ENCODE results near the gene RAB26.
A peak's percentile ranks its signal among the peaks of the same experiment; 100 is the strongest.
"Not testable (repeated sequence)": the region's sequence is repeated elsewhere in the genome, so short reads cannot be mapped to it uniquely, and the experiment has no call there.

The RAB26 gene

DNA sequence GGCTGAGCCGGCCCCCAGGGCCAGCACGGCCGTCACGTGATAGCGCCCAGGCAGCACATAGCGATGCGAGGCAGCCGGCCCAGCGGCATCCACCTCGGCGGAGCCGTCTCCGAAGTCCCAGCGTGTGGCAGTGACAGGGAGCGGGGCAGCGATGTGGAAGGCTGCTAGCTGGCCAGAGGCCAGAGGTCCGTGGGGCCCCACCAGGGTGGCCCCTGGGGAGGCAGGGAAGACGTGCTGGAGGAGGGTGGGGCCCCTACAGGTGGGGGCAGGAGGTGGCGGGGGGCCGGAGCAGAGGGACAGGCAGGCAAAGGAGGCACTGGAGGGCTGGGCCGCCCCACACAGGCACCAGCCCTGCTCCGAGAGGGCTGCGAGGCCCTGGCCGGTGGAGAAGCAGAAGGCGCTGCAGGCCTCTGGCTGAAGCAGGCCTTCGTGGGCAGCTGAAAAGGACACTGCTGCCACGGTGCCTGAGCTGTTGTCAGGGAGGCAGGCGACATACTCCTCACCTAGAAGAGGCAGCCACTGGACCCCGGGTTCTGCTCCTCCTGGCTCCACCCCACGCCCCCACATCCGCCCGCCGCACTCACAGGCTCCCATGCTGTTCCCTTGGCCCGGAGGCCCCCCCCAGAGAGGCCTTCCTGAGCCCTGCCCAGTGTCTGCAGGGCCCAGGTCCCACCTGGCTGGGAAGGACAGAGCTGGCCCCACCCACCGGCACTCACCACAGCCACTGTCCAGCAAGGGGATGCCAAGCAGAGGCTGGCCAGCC lies 30.3 kb upstream of the RAB26 start:
- DNase-seq, result not testable (repeated sequence)

DNA sequence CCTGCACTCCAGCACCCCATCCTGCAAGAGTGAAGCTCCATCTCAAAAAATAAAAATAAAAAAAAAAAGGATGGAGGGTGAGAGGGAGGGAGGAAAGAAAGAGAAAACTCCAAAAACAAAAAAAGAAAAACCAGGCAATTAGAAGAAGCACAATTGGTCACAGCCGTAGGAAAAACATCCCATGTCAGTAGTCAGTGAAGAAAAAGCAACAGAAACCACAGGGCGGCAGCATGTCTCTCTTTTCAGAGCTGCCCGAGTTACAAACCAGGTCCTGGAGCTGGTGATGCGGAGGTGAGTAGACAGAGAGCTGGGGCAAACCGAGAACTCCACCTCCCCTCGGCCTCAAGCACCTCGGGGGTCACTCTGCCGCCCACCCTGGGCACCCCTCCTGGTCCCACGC lies 27.1 kb upstream of the RAB26 start:
- DNase-seq, result peak; percentile 50

DNA sequence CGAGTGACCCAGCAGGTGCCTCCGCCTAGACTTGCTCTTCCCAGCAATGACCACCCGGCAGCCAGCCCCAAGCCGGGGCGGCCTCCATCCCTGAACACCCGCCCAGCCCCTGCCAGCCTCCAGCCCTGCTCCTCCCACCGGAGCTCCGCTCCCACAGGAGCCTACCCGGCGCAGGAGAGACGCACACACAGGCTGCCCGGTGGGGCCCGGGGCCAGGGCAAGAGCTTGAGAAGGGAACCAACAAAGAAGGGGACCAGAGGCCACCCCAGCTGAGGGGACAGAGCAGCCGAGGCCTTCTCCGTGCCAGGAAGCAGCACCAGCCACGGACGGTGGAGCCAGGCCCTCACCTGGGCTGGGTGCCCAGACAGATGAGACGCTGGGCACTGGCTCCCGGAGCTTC lies 26.6 kb upstream of the RAB26 start:
- DNase-seq, result no peak

DNA sequence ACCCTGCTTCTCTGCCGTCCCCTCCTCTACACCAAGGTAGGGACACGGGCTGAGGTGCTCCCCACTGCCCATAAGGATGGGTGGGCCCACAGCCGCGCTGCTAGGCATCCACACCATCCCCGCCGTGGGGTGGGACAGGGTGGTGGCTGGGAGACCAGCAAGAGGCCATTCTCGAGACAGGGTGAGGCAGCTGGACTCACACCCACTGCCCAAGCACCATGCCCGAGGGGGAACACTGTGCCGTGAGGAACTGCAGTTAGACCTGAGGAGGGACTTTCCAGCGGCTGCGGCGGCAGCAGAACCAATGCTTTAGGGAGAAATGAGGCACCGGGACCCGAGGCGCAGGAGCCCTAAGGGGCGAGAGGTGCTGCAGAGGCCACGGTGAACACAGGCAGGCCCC lies 26.0 kb upstream of the RAB26 start:
- no peak for DNase-seq

DNA sequence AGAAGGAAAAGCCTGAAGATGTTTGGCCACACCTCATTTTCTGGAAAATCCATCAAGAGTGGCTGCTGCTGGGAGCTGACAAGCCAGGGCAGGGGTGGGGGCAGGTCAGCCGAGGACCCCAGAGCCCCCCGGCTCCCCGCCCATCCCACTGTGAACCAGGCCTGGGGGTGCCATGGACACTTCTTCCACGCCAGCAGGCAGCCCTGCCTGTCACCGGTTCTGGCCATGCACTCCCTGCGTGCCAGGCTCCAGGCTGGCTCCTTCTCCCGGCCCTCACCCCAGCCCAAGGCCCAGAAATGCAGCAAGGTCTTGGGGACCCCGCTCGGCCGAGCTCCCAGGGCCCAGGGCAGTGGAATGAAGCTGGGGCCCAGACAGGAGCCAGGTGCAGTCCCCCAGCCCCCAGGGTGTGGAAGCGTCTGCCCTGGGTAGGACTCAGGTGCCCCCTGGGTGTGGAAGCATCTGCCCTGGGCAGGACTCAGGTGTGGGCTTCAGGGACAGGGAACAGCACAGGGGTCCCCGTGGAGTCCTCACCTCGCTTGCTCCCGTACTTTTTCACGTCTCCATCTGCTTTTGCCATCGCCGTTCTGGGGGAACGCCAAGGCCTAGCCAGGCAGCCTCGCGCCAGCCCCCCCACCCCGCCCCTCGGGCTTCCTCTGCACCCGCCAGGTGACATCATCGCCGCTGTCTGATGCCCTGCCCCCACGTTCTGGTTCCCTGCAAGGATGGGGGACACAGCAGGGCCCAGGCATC lies 25.3 kb upstream of the RAB26 start:
- DNase-seq, result not testable (repeated sequence)

DNA sequence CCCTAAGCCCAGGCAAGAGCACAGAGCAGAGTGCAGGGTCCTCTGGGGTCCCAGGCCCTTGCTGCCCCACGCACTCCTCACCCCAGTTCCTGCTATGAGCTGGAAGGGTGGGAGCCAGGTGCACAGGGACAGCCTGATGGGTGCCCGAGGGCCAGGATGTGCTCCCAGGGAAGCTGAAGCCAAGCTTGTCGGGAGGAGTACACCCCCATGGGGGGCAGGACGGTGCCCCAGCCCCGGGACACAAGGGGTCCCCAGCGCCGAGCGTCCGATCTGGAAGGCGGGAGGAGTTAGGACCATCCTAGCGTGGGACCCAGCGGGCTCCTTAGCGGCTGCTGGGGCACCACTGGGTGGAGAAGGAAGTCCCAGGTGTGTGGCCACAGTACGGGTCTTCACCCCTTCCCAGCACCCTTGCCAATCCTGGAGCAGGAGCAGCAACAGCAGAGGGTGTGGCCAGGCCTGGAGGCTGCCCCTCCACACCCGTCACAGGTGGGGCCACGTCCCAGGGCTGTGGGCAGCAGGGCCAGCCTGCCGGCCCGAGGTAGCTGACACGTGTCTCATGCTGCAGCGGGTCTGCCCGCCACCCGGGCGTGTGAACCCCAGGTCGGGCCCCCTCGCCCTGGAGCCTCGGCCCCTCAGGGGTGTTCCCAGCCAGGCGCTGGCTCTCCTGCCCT lies 24.6 kb upstream of the RAB26 start:
- not testable (repeated sequence) for DNase-seq

DNA sequence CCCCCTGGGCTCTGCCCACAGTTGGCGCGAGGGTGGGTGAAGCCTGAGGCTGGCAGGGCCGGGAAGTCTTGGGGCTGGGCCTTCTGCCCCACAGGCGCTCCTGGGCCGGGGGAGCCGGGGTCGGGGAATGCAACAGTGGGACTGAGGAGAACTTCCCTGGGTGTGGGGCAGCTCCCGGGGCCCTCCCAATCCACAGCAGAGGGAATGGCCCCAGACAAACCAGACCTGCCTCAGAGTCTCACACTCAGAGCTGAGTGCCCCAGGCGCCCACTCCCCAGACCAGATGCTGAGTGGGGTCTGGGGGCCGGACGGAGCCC lies 24.1 kb upstream of the RAB26 start:
- not testable (repeated sequence) for DNase-seq

- not testable (repeated sequence) for DNase-seq
Measured at GRCh38 chr16:2124694-2125444, 23.6 kb upstream of the RAB26 start.

DNA sequence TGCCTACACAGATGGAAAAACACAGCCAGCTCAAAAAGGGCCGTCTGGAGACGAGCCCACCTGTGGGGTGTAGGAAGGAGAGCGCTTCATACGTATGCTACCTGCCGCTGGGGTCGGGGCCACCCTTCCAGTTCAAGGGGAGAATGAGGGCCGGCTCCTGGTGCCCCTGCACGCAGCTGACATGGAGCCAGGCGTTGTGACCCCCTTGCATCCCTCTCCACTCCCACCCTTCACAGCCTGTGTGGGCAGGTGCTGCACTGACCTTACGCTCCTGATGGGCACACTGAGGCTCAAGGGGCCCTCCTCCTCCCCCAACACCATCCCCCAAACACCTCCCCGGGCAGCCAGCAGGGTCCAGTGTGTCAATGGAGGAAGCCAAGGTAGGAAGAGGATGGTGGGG lies 22.8 kb upstream of the RAB26 start:
- DNase-seq, result not testable (repeated sequence)

- not testable (repeated sequence) for DNase-seq
Measured at GRCh38 chr16:2126161-2126743, 22.2 kb upstream of the RAB26 start.

- DNase-seq, result not testable (repeated sequence)
Measured at GRCh38 chr16:2126928-2127556, 21.4 kb upstream of the RAB26 start.

DNA sequence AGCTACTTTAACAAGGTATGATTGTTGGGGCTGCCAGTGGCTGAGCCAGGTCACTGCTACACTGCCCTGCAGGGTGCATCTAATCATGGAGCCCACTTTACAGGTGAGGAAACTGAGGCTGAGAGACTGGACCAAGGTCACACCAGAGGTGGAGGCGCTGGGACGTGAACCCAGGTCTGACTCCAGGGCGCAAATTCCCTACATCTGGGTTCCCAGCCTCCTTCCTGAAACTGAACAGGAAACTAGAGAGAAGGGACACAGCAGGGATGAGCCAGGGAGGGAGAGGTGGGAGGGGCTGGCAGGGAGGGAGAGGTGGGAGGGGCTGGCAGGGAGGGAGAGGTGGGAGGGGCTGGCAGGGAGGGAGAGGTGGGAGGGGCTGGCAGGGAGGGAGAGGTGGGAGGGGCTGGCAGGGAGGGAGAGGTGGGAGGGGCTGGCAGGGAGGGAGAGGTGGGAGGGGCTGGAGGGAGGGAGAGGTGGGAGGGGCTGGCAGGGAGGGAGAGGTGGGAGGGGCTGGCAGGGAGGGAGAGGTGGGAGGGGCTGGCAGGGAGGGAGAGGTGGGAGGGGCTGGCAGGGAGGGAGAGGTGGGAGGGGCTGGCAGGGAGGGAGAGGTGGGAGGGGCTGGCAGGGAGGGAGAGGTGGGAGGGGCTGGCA lies 20.7 kb upstream of the RAB26 start:
- peak; percentile 47 for DNase-seq

DNA sequence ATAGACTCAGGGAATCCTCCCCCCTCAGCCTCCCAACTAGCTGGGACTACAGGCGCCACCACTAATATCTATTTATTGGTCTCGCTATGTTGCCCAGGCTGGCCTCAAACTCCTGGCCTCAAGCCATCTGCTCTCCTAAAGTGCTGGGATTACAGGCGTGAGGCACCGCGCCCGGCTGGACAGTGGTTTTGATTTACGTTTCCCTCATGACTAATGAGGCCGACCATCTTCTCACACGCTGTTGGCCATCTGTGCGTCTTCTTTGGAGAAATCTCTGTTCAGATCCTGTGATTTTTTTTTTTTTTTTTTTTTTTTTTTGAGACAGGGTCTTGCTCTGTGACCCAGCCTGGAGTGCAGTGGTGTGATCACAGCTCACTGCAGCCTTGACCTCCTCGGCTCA lies 19.2 kb upstream of the RAB26 start:
- DNase-seq, result not testable (repeated sequence)

- DNase-seq, result not testable (repeated sequence)
Measured at GRCh38 chr16:2129890-2130447, 18.5 kb upstream of the RAB26 start.

- not testable (repeated sequence) for DNase-seq
Measured at GRCh38 chr16:2133797-2134196, 14.6 kb upstream of the RAB26 start.

- DNase-seq, result not testable (repeated sequence)
Measured at GRCh38 chr16:2135071-2135470, 13.4 kb upstream of the RAB26 start.

DNA sequence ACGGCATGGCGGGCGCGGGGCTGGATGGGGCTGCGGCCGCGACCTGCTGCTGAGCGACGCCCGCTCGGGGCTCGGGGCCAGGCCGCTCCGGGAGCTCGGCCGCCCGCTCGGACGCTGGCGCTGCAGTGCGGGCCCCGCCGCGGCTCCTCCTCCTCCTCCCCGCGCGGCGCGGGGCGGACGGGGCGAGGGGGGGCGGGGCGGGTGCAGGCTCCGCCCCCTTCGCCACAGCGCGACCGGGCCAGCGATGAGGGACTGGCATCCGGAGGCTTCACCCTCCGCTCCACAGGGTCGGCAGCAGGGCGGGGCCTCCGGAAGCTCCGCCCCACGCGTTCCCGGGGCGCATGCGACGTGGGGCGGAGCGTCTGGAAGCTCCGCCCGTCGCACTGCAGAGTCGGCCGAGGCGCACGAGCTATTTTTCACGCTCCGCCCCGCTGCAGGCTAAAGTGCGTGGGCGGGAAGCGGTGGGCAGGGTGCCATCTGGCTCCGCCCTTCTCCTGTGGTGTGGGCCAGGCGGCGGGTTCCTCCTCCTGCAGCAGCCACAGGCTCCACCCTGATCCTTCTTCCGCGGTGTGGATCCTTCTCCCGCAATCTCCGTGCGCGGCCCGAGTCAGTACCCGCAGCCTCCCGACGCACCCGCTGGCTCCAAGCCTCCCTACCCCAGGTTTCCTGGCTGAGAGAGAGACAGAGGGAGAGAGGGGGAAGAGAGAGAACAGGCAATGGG lies 12.5 kb upstream of the RAB26 start, which contains the start of gene PKD1:
PKD1 (minus strand) TSS at position 129 of the 721 bp plus-strand sequence. CDS start 209 bp downstream, outside the sequence.
- DNase-seq, result peak; percentile 99

- no peak for DNase-seq
Measured at GRCh38 chr16:2142942-2143877, 5.2 kb upstream of the RAB26 start.

DNA sequence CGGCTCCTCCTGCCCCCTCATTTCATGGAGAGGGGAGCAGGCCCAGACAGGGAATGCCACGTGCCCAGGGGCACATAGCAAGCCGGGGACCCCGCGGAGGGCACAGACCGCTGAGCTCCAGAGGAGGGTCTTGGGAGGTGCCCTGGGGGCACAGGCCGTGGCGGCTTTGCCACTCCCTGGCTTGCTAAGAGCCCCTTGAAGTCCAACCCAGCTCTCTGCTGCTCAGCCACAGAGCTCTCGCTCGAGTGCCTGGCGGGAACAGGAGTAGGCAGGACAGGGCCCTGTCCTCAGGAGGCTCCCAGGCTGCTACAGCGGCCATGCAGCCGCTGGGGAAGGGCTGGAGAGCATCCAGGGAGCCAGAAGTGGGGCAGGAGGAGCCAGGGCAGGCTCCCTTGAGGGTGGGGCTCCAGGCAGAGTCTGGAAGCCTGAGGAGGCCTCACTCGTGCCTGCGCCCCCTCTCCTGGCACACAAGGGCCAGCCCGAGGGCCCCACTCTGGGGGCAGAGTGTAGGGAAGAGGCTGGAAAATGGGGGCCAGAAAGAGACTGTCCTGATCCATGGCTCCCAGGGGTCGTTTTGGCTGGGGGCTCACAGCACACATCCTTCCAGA lies 4.4 kb upstream of the RAB26 start:
- DNase-seq, result no peak

Measured in CD4-positive, alpha-beta T cell treated with Interleukin-10 for 1 hour (primary cell).